Effector memory CD4-positive, alpha-beta T cell (primary cell): Measurements from ENCODE around the gene RNF133.
"Not testable (repeated sequence)": the region's sequence is repeated elsewhere in the genome, so short reads cannot be mapped to it uniquely, and the experiment has no call there.

Source experiments
- DNase-seq, 3 donors: peaks; one replicate each; pipeline ENCODE4 v3.0.0-alpha.2; 2020
- H3K27ac ChIP-seq: 2 replicates; pipeline ENCODE4 v1.7.0; 2013; ENCODE audit warnings: mild to moderate bottlenecking, low read length, moderate library complexity; ENCODE audit not compliant: insufficient read depth, poor library complexity, severe bottlenecking
- H3K27me3 ChIP-seq: replicated peaks from 2 replicates; pipeline ENCODE4 v1.7.0; 2013; ENCODE audit warnings: mild to moderate bottlenecking, low read length; ENCODE audit not compliant: insufficient read depth, control insufficient read depth, poor library complexity, severe bottlenecking
- H3K36me3 ChIP-seq: 2 replicates; pipeline ENCODE4 v1.7.0; 2013; ENCODE audit warnings: mild to moderate bottlenecking, low read length, moderate library complexity; ENCODE audit not compliant: control insufficient read depth, insufficient read depth
- H3K4me1 ChIP-seq: 2 replicates; pipeline ENCODE4 v1.7.0; 2013; ENCODE audit warnings: low read length, mild to moderate bottlenecking; ENCODE audit not compliant: control insufficient read depth, insufficient read depth, poor library complexity, severe bottlenecking
- H3K4me3 ChIP-seq: 2 replicates; pipeline ENCODE4 v1.7.0; 2013; ENCODE audit warnings: low read length, low read depth, mild to moderate bottlenecking; ENCODE audit not compliant: insufficient read depth, poor library complexity, severe bottlenecking
- H3K9me3 ChIP-seq: 2 replicates; pipeline ENCODE4 v1.7.0; 2013; ENCODE audit warnings: mild to moderate bottlenecking, low read length, moderate library complexity; ENCODE audit not compliant: control insufficient read depth

Gene RNF133

GRCh38 chr7:122679269-122679709, 19.6 kb downstream of the RNF133 start:
- not testable (repeated sequence) for H3K27ac ChIP-seq, H3K27me3 ChIP-seq, H3K36me3 ChIP-seq, H3K9me3 ChIP-seq, DNase-seq, H3K4me1 ChIP-seq, H3K4me3 ChIP-seq

- Histone ChIP-seq H3K4me3 (no peak overlapping the region), H3K9me3 (no peaks in the 10 kb centered on the region), H3K27ac (no peak overlapping the region), H3K4me1 (no peaks in the 10 kb centered on the region), H3K36me3 (no peaks in the 10 kb centered on the region), H3K27me3 (no peaks in the 10 kb centered on the region)
- no peak for DNase-seq
Measured at GRCh38 chr7:122677149-122677548, 21.8 kb downstream of the RNF133 start.

DNA sequence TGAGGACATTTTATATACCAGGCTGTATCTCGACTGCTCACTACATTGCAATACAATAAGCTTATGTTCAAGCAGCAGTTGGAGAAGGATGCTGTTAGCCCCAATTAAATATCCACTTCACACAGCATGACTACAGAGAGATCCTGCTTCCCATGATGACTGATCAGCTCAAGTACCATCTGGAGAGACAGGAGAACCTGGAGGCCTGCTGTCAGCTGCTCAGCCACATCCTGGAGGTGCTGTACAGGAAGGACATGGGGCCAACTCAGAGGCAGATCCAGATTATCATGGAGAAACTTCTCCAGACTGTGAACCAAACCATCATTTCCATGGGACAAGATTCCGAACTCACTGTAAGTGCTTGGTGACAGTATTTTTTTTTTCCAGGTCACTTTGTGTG, 22.5 kb downstream of the RNF133 start:
- no peaks in the 10 kb centered on the region for H3K36me3 ChIP-seq
- no peaks in the 10 kb centered on the region for H3K27me3 ChIP-seq
- H3K27ac ChIP-seq, result no peak overlapping the region
- H3K9me3 ChIP-seq, result no peaks in the 10 kb centered on the region
- H3K4me3 ChIP-seq, result no peak overlapping the region
- no peaks in the 10 kb centered on the region for H3K4me1 ChIP-seq
- DNase-seq, result no peak

DNA sequence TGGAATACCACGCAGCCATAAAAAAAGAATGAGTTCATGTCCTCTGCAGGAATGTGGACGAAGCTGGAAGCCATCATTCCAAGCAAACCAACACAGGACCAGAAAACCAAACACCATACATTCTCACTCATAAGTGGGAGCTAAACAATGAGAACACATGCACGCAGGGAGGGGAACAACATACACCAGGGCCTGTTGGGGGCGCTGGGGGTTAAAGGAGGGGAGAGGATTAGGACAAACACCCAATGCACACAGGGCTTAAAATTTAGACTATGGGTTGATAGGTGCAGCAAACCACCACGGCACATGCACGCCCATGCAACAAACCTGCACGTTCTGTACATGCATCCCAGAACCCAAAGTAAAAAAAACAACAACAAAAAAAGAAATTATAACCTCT, 23.3 kb downstream of the RNF133 start:
- Histone ChIP-seq H3K27ac (no peak overlapping the region), H3K9me3 (no peaks in the 10 kb centered on the region), H3K27me3 (no peaks in the 10 kb centered on the region), H3K36me3 (no peaks in the 10 kb centered on the region), H3K4me1 (no peaks in the 10 kb centered on the region), H3K4me3 (no peak overlapping the region)
- DNase-seq, result no peak

GRCh38 chr7:122675011-122675410, 23.9 kb downstream of the RNF133 start:
- H3K4me3 ChIP-seq, result no peak overlapping the region
- no peak for DNase-seq

GRCh38 chr7:122674502-122674901, 24.4 kb downstream of the RNF133 start:
- no peaks in the 10 kb centered on the region for H3K36me3 ChIP-seq
- H3K4me3 ChIP-seq, result no peak overlapping the region
- H3K27ac ChIP-seq, result no peak overlapping the region
- no peaks in the 10 kb centered on the region for H3K27me3 ChIP-seq
- no peaks in the 10 kb centered on the region for H3K9me3 ChIP-seq
- DNase-seq, result no peak
- H3K4me1 ChIP-seq, result no peaks in the 10 kb centered on the region

More at GRCh38 chr7:122675011-122675410, 23.9 kb downstream of the RNF133 start:
- Histone ChIP-seq H3K36me3 (no peaks in the 10 kb centered on the region), H3K27ac (no peak overlapping the region), H3K27me3 (no peaks in the 10 kb centered on the region), H3K9me3 (no peaks in the 10 kb centered on the region), H3K4me1 (no peaks in the 10 kb centered on the region)

GRCh38 chr7:122673951-122674350, 25.0 kb downstream of the RNF133 start:
- no peak overlapping the region for H3K27ac ChIP-seq
- no peaks in the 10 kb centered on the region for H3K36me3 ChIP-seq
- H3K27me3 ChIP-seq, result no peaks in the 10 kb centered on the region
- no peaks in the 10 kb centered on the region for H3K9me3 ChIP-seq
- no peak overlapping the region for H3K4me3 ChIP-seq
- no peak for DNase-seq
- H3K4me1 ChIP-seq, result no peaks in the 10 kb centered on the region

DNA sequence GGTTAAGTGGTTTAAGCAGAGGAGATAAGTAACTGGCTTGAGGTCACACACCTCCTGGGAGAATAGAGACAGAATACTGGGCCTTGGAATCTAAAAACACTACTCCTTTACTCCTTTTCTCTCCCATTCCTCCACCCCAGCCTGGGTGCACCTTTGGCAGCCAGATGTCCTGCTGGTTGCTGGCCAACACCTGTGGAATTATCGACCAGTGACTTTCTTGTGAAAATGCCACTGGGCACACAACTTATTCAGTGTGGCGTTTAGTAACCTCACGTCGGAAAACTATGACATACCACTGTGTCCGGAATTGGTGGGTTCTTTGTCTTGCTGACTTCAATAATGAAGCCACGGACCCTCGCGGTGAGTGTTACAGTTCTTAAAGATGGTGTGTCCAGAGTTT, 26.4 kb downstream of the RNF133 start:
- Histone ChIP-seq H3K27me3 (no peaks in the 10 kb centered on the region), H3K9me3 (no peaks in the 10 kb centered on the region), H3K36me3 (no peaks in the 10 kb centered on the region), H3K27ac (no peak overlapping the region), H3K4me3 (no peak overlapping the region), H3K4me1 (no peaks in the 10 kb centered on the region)
- no peak for DNase-seq

- Histone ChIP-seq H3K4me1 (no peaks in the 10 kb centered on the region), H3K27me3 (no peaks in the 10 kb centered on the region), H3K27ac (no peak overlapping the region), H3K9me3 (no peaks in the 10 kb centered on the region), H3K36me3 (no peaks in the 10 kb centered on the region), H3K4me3 (no peak overlapping the region)
- DNase-seq, result no peak
Measured at GRCh38 chr7:122663733-122664132, 35.2 kb downstream of the RNF133 start.

GRCh38 chr7:122658856-122659255, 40.1 kb downstream of the RNF133 start:
- no peak for DNase-seq
- Histone ChIP-seq H3K9me3 (no peaks in the 10 kb centered on the region), H3K27ac (no peak overlapping the region), H3K27me3 (no peaks in the 10 kb centered on the region), H3K4me3 (no peak overlapping the region), H3K4me1 (no peaks in the 10 kb centered on the region), H3K36me3 (no peaks in the 10 kb centered on the region)

- H3K9me3 ChIP-seq, result no peaks in the 10 kb centered on the region
- no peak overlapping the region for H3K4me3 ChIP-seq
- H3K36me3 ChIP-seq, result no peaks in the 10 kb centered on the region
- no peak overlapping the region for H3K27ac ChIP-seq
- H3K27me3 ChIP-seq, result no peaks in the 10 kb centered on the region
- no peak for DNase-seq
- H3K4me1 ChIP-seq, result no peaks in the 10 kb centered on the region
Measured at GRCh38 chr7:122653685-122654084, 45.2 kb downstream of the RNF133 start.
